Skeletal muscle tissue (tissue), 4 donors: ENCODE results near the gene NMRAL1. TPM values are rescaled to one million over a fixed set of nuclear protein-coding genes. Genes with fewer than 3 reads are reported as not detected.

Experiments used
- H3K27ac ChIP-seq: one replicate; pipeline ENCODE4 v1.7.0; 2013; ENCODE audit warnings: mild to moderate bottlenecking, low read depth, low read length, inconsistent platforms
- H3K27me3 ChIP-seq, 3 donors: one replicate each; pipeline ENCODE4 v1.7.0; 2013; ENCODE audit warnings: low read length in 3 of 3; ENCODE audit not compliant: control insufficient read depth in 3 of 3, insufficient read depth in 3 of 3
- H3K36me3 ChIP-seq, 3 donors: one replicate each; pipeline ENCODE4 v1.7.0; 2013; ENCODE audit warnings: low read length in 3 of 3; ENCODE audit not compliant: control insufficient read depth in 3 of 3, insufficient read depth in 3 of 3
- H3K4me1 ChIP-seq, 3 donors: one replicate each; pipeline ENCODE4 v1.7.0; 2013; ENCODE audit warnings: low read length in 3 of 3, mild to moderate bottlenecking in 3 of 3; ENCODE audit not compliant: control insufficient read depth in 3 of 3, insufficient read depth in 3 of 3
- H3K4me3 ChIP-seq, 3 donors: one replicate each; pipeline ENCODE4 v1.7.0; 2013; ENCODE audit warnings: low read length in 3 of 3
- H3K9ac ChIP-seq, 3 donors: one replicate each; pipeline ENCODE4 v1.7.0; 2013; ENCODE audit warnings: low read length in 3 of 3, mild to moderate bottlenecking in 3 of 3, moderate library complexity in 2 of 3, low read depth in 1 of 3
- H3K9me3 ChIP-seq, 3 donors: one replicate each; pipeline ENCODE4 v1.7.0; 2013; ENCODE audit warnings: low read length in 3 of 3; ENCODE audit not compliant: control insufficient read depth in 3 of 3
- total RNA-seq: library from RNA; depleted of rRNA; stranded (reverse); fragments of >200 nt; gene quantifications from one replicate; pipeline ENCODE4 v1.2.3, GENCODE V29; 2014
- donor health status: Osteomylitis.

The NMRAL1 gene
- total RNA-seq, 1 donor from 2014 or later = 14.1 TPM

- H3K9ac ChIP-seq = no peak overlapping the region
- no peak overlapping the region for H3K27ac ChIP-seq
- H3K27me3 ChIP-seq = peaks cover 0 to 3% (median 0%) of the 10 kb centered on the region in 3 donors
- no peaks in the 10 kb centered on the region for H3K9me3 ChIP-seq
- no peak overlapping the region for H3K4me3 ChIP-seq
- H3K4me1 ChIP-seq = peaks cover 6 to 8% (median 6%) of the 10 kb centered on the region in 3 donors
- H3K36me3 ChIP-seq = peaks cover 2 to 6% (median 4%) of the 10 kb centered on the region in 3 donors
Measured at GRCh38 chr16:4471869-4472268, 2.6 kb downstream of the NMRAL1 start.

GRCh38 chr16:4468972-4469371, 5.5 kb downstream of the NMRAL1 start:
- Histone ChIP-seq H3K4me3 (no peak overlapping the region), H3K36me3 (peaks cover 4 to 13% (median 7%) of the 10 kb centered on the region in 3 donors)

GRCh38 chr16:4467916-4468315, 6.5 kb downstream of the NMRAL1 start:
- Histone ChIP-seq H3K4me3 (no peak overlapping the region), H3K36me3 (peaks cover 4 to 13% (median 12%) of the 10 kb centered on the region in 3 donors), H3K9me3 (no peaks in the 10 kb centered on the region), H3K4me1 (no peaks in the 10 kb centered on the region), H3K27ac (no peak overlapping the region), H3K9ac (no peak overlapping the region), H3K27me3 (no peaks in the 10 kb centered on the region)

More at GRCh38 chr16:4468972-4469371, 5.5 kb downstream of the NMRAL1 start:
- no peak overlapping the region for H3K9ac ChIP-seq
- no peak overlapping the region for H3K27ac ChIP-seq
- H3K27me3 ChIP-seq = no peaks in the 10 kb centered on the region
- H3K4me1 ChIP-seq = no peaks in the 10 kb centered on the region
- H3K9me3 ChIP-seq = no peaks in the 10 kb centered on the region

- no peak overlapping the region for H3K27ac ChIP-seq
- no peak overlapping the region for H3K4me3 ChIP-seq
- peaks cover 4 to 14% (median 14%) of the 10 kb centered on the region in 3 donors for H3K36me3 ChIP-seq
Measured at GRCh38 chr16:4465977-4466779, 8.2 kb downstream of the NMRAL1 start.

GRCh38 chr16:4463522-4464163, 10.8 kb downstream of the NMRAL1 start:
- H3K9ac ChIP-seq = no peak overlapping the region
- H3K36me3 ChIP-seq = peaks cover 0 to 16% (median 15%) of the 10 kb centered on the region in 3 donors
- no peak overlapping the region for H3K27ac ChIP-seq
- no peaks in the 10 kb centered on the region for H3K9me3 ChIP-seq
- no peak overlapping the region for H3K4me3 ChIP-seq
- H3K27me3 ChIP-seq = no peaks in the 10 kb centered on the region
- H3K4me1 ChIP-seq = no peaks in the 10 kb centered on the region

More at GRCh38 chr16:4465977-4466779, 8.2 kb downstream of the NMRAL1 start:
- H3K27me3 ChIP-seq = no peaks in the 10 kb centered on the region
- no peak overlapping the region for H3K9ac ChIP-seq
- no peaks in the 10 kb centered on the region for H3K9me3 ChIP-seq
- H3K4me1 ChIP-seq = no peaks in the 10 kb centered on the region

GRCh38 chr16:4461250-4462085, 13.0 kb downstream of the NMRAL1 start:
- Histone ChIP-seq H3K9ac (no peak overlapping the region), H3K4me3 (no peak overlapping the region), H3K36me3 (peaks cover 10 to 26% (median 20%) of the 10 kb centered on the region in 3 donors)

GRCh38 chr16:4460936-4461249, 13.5 kb downstream of the NMRAL1 start:
- peaks cover 16 to 30% (median 25%) of the 10 kb centered on the region in 3 donors for H3K36me3 ChIP-seq
- no peak overlapping the region for H3K27ac ChIP-seq
- no peaks in the 10 kb centered on the region for H3K27me3 ChIP-seq
- no peaks in the 10 kb centered on the region for H3K9me3 ChIP-seq
- H3K4me1 ChIP-seq = no peaks in the 10 kb centered on the region
- H3K9ac ChIP-seq = no peak overlapping the region
- no peak overlapping the region for H3K4me3 ChIP-seq

More at GRCh38 chr16:4461250-4462085, 13.0 kb downstream of the NMRAL1 start:
- Histone ChIP-seq H3K27ac (no peak overlapping the region), H3K9me3 (no peaks in the 10 kb centered on the region), H3K27me3 (no peaks in the 10 kb centered on the region), H3K4me1 (no peaks in the 10 kb centered on the region)

GRCh38 chr16:4455951-4456350, 18.5 kb downstream of the NMRAL1 start:
- no peaks in the 10 kb centered on the region for H3K4me1 ChIP-seq
- no peaks in the 10 kb centered on the region for H3K9me3 ChIP-seq
- no peak overlapping the region for H3K4me3 ChIP-seq
- no peaks in the 10 kb centered on the region for H3K27me3 ChIP-seq
- no peak overlapping the region for H3K9ac ChIP-seq
- H3K36me3 ChIP-seq = peaks cover 46 to 53% (median 49%) of the 10 kb centered on the region in 3 donors
- H3K27ac ChIP-seq = no peak overlapping the region

- Histone ChIP-seq H3K36me3 (peaks cover 53 to 62% (median 56%) of the 10 kb centered on the region in 3 donors), H3K9ac (no peak overlapping the region), H3K4me3 (no peak overlapping the region), H3K27ac (no peak overlapping the region), H3K9me3 (no peaks in the 10 kb centered on the region), H3K4me1 (no peaks in the 10 kb centered on the region), H3K27me3 (no peaks in the 10 kb centered on the region)
Measured at GRCh38 chr16:4455081-4455480, 19.3 kb downstream of the NMRAL1 start.
